Bronchial epithelial cell (primary cell): Measurements from ENCODE around the gene CEP70. TPM values are rescaled to one million over a fixed set of nuclear protein-coding genes. Genes with fewer than 3 reads are reported as not detected.

Experiments
- DNase-seq: peaks from one replicate; pipeline ENCODE4 v3.0.0-alpha.2; 2010; ENCODE audit warnings: low read depth
- FAIRE-seq: peaks from 2 replicates; lab custom pipeline; 2011; peaks lifted over from hg19 to GRCh38; lab: Jason Lieb, UNC
- H3K27me3 ChIP-seq: 2 replicates; pipeline ENCODE4 v1.5.1; 2011; ENCODE audit warnings: low read length; ENCODE audit not compliant: control insufficient read depth, insufficient read depth
- H3K36me3 ChIP-seq: 2 replicates; pipeline ENCODE4 v1.5.1; 2011; ENCODE audit warnings: low read length; ENCODE audit not compliant: control insufficient read depth, insufficient read depth
- H3K4me3 ChIP-seq: 2 replicates; pipeline ENCODE4 v1.5.1; 2011; ENCODE audit warnings: mild to moderate bottlenecking, low read depth, low read length, control low read depth
- total RNA-seq: library from RNA; depleted of rRNA; stranded (reverse); fragments of >200 nt; gene quantifications from 2 replicates; pipeline ENCODE4 v1.2.1, GENCODE V29; 2014
- TF ChIP-seq, protein P1 (sequence below): IDR thresholded peaks from 2 replicates; pipeline ENCODE4 v1.5.1; 2011; ENCODE audit warnings: mild to moderate bottlenecking, moderate library complexity, low read length, control low read depth, inconsistent platforms; ENCODE audit not compliant: insufficient read depth, severe bottlenecking

CEP70 gene
- total RNA-seq, 1 donor from 2014 or later, result 18.2 TPM

DNA sequence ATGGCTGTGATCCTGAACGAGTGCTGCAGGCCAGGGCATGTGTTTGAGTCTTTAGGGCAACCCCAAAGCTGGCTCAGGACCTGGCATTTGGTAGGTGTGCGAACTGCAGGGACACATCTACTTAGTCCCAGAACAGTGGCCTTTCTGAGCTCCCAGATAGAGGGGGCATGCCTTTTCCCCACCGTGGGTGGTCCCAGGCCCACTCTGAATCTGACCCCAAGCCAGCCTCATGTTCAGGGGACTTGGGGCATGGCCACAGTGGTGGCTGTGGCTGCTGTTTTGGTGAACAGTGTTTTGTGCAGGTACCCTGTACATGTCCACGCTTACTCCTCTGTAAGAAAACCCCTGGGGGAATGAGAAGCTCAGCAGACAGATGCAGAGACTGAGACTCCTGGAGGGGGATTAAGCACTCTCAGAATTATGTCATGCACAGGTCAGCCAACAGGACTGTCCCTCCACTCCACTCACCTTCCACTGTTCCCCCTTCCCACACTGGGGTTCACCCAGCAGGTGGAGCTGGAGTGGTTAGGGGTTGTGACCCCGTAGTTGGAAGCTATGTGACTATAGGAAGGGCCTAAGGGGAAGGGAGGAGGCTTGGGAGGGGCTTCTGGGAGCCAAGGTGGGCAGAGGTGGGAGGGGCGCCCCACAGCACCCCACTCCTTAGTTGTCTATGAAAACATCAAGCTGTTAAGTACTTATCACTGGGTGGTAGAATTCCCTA, 143.2 kb downstream of the CEP70 start:
- no peak for DNase-seq
- FAIRE-seq, result peak; percentile 50
- TF ChIP-seq, protein P1, sequence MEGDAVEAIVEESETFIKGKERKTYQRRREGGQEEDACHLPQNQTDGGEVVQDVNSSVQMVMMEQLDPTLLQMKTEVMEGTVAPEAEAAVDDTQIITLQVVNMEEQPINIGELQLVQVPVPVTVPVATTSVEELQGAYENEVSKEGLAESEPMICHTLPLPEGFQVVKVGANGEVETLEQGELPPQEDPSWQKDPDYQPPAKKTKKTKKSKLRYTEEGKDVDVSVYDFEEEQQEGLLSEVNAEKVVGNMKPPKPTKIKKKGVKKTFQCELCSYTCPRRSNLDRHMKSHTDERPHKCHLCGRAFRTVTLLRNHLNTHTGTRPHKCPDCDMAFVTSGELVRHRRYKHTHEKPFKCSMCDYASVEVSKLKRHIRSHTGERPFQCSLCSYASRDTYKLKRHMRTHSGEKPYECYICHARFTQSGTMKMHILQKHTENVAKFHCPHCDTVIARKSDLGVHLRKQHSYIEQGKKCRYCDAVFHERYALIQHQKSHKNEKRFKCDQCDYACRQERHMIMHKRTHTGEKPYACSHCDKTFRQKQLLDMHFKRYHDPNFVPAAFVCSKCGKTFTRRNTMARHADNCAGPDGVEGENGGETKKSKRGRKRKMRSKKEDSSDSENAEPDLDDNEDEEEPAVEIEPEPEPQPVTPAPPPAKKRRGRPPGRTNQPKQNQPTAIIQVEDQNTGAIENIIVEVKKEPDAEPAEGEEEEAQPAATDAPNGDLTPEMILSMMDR, result no peak

DNA sequence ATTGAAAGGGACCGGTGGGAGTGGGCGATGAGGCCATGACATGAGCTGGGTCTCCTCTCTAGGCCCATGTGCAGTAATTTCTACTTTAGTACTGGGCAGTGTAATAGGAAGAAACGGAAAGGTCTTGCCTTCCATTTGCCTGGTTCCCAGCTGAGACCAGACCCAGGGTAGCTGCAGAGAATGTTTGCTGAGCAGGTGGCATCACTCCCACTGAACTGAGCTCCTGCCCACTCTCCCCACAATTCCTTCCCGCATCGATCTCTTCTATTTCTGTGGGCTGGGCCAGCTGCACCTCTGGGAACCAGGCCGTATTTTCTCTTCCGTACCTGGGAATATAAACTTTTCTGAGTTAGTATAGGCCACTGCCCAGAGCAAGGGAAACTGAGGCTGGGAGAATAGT, 143.9 kb downstream of the CEP70 start:
- DNase-seq, result no peak
- Histone ChIP-seq H3K36me3 (no peaks in the 10 kb centered on the region), H3K4me3 (no peak overlapping the region), H3K27me3 (no peaks in the 10 kb centered on the region)
- TF ChIP-seq, protein P1, result no peak
- FAIRE-seq, result no peak

More for the DNA sequence above, 143.2 kb downstream of the CEP70 start:
- Histone ChIP-seq H3K27me3 (no peaks in the 10 kb centered on the region), H3K4me3 (no peak overlapping the region), H3K36me3 (no peaks in the 10 kb centered on the region)

DNA sequence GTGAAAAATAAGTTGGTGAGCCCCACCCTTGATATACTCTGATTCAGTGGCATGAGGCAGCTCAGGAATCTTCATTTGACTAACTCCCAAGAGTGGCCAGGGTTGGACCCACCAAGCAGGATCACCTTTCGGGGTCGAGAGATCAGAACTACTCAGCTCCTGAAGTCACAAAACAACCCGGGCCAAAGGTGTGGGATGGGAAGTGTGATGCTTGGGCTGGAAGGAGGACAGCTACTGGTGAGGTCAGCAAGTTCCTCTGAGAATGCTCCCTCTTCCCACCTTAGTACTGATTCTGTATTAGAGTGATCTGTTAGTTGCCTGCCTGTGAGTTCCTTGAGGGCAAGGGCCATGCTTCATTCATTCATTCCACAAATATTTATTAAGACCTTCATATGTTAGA, 144.6 kb downstream of the CEP70 start:
- Histone ChIP-seq H3K27me3 (no peaks in the 10 kb centered on the region), H3K36me3 (no peaks in the 10 kb centered on the region), H3K4me3 (no peak overlapping the region)
- TF ChIP-seq, protein P1, result no peak
- FAIRE-seq (no peak), DNase-seq (no peak)

DNA sequence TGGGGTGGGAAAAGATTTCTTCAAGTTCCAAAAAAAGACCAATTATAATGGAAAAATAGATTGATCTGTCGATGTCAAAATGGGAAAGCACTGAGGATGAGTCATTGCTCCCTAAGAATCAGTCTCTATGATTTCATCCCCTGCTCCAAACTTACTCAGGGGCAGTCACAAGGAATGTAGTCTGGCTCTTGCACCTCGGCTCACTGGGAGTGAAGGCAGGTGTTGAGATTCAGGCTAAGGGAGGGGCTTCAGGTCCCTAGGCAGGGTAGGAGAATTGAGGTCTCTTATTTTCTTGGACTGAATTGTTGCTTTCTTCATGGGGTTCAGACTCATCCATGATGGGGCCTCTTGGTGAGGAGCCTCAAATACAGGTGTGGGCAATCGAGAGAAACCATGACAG, 145.4 kb downstream of the CEP70 start:
- FAIRE-seq (no peak), DNase-seq (peak; percentile 23)
- no peak overlapping the region for H3K4me3 ChIP-seq
- H3K36me3 ChIP-seq, result no peaks in the 10 kb centered on the region
- TF ChIP-seq, protein P1, result no peak
- H3K27me3 ChIP-seq, result no peaks in the 10 kb centered on the region

DNA sequence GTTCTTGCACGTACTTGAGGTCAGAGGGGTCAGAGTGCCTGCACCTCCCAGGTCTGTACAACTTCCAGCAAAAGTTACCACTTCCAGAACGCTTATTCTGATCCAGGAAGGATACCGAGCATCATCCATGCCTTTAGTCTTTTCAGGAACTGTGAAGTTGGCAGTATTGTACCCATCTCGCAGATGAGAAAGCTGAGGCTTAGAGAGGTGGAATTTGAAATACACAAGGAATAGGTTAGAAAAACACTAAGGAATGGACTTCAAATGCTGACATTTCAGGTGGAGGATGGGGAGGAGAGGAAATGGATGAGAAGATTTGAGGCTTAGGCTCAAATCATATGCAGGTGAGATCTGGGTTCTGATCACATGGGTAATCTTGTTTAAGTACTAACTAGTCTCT, 148.4 kb downstream of the CEP70 start:
- Histone ChIP-seq H3K36me3 (no peaks in the 10 kb centered on the region), H3K27me3 (no peaks in the 10 kb centered on the region), H3K4me3 (no peak overlapping the region)
- no peak for DNase-seq
- TF ChIP-seq, protein P1, result no peak
- no peak for FAIRE-seq

DNA sequence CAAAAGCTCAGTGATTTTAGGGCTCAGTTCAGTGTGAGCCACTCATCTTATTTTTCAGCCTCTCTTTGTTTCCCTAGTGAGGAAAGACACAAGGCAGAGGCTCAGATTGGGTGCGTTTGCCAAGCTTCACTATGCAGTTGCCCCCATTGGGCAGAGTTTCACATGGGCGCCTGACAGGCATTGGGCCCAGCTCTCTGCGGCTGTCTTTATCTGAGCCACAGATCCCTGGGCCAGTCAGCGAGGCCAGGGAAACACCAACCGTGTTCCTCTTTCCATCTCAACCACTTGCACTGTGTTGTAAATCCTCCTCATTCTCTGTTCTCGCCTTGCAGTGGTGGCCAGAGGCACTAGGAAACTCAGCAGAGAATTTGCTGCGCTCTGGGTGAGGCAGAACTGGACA, 148.8 kb downstream of the CEP70 start:
- H3K36me3 ChIP-seq, result no peaks in the 10 kb centered on the region
- FAIRE-seq (no peak), DNase-seq (no peak)
- H3K4me3 ChIP-seq, result no peak overlapping the region
- TF ChIP-seq, protein P1, result no peak
- no peaks in the 10 kb centered on the region for H3K27me3 ChIP-seq
